GM10266 (cell line): ENCODE results near the gene SNAI1.

Source experiments
- DNase-seq: peaks from one replicate; pipeline ENCODE4 v3.0.0; 2012; ENCODE audit errors: extremely low spot score
- TF ChIP-seq, protein P1 (sequence below): IDR thresholded peaks from 2 replicates; pipeline ENCODE4 v1.5.1; 2012; ENCODE audit warnings: mild to moderate bottlenecking, low read depth; ENCODE audit not compliant: control insufficient read depth, insufficient read depth; ENCODE audit errors: missing control alignments

Gene SNAI1

DNA sequence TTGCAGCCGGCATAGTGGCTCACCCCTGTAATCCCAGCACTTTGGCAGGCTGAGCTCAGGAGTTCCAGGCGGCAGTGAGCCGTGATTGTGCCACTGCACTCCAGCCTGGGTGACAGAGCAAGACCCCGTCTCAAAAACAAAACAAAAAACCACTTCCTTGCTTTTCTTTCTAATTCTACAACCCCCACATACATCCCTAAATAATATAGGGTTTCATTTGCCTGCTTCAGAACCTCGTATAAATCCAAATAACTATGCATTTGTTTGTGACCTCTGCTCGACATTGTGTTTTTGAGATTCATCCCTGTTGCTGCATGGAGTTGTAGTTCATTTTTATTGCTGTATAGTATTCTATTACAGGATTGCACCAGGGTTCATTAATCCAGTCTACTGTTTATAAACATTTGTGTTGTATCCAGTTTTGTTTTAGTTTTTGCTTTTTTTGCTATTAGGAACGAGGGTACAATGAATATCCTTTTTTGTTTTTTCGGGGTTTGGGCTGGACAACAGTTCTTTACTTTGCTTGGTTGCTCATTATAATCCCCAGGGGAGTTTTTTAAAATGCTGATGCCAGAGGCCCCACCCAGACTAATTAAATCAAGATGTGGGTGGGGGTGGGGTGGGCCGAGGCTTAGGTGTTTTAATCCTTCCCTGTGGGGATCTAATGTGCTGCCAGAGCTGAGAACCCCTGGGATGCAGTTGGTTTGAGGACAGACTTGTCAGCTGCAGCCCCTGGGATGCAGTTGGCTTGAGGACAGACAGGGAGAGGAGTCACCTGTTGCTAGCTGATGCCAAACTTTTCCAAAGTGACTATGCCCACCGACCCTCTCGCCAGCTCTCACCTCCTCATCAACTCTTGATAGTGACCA lies 2.4 kb upstream of the SNAI1 start:
- DNase-seq, result no peak
- TF ChIP-seq, protein P1, sequence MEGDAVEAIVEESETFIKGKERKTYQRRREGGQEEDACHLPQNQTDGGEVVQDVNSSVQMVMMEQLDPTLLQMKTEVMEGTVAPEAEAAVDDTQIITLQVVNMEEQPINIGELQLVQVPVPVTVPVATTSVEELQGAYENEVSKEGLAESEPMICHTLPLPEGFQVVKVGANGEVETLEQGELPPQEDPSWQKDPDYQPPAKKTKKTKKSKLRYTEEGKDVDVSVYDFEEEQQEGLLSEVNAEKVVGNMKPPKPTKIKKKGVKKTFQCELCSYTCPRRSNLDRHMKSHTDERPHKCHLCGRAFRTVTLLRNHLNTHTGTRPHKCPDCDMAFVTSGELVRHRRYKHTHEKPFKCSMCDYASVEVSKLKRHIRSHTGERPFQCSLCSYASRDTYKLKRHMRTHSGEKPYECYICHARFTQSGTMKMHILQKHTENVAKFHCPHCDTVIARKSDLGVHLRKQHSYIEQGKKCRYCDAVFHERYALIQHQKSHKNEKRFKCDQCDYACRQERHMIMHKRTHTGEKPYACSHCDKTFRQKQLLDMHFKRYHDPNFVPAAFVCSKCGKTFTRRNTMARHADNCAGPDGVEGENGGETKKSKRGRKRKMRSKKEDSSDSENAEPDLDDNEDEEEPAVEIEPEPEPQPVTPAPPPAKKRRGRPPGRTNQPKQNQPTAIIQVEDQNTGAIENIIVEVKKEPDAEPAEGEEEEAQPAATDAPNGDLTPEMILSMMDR, result no peak

DNA sequence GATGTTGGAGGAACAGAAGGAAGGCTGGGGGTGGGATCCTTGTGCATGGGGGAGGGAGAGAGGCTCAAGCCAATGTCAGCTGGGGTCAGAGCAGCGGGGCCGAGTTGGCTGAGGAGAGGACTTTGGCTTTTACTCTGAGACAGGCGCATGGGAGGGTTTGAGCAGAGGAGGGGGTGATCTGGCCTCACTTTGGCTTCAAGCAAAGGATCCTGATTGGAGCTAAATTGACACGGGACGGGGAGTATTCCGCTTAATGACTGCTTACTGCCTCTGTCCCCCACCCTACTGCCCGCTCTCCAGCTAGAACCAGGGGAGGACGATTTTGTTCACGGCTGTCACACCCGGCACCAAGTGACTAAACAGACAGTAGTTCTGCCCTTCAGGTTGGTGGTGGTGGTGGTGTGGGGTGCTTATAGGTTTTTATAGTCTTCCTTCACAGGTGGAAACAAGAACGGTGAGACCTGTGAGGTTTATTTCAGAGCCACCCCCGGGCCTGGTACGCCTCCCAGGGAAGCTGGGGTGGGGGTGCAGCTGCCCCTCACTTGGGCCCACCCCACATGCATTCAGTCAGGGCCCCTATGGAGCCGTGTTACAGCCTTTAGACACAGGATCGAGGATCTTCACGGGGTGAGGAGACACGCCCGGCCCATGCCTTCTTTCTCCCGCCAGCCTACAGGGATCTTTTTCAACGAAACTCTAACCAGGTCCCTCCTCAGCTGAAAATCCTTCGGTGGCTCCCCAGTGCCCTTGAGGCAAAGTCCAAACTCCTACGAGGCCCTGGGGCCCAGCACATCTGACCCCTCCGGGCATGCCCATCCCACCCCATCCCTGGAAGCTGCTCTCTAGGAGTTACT lies 1.3 kb upstream of the SNAI1 start:
- DNase-seq, result no peak
- TF ChIP-seq, protein P1, result no peak

DNA sequence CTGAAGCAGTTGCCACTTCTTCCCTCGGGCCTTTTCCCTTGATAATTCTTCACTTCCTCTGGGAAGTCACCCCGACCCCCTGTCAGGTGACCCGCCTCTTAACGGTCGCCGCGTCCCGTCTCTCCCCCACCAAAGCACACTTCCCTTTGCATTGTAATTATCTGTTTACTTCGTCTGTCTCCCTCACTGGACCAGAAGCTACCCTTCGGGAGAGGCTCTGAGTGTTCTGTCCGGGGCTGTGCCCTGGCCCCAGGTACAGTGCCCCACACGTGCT lies 771 bp upstream of the SNAI1 start:
- DNase-seq, result peak; percentile 27
- TF ChIP-seq, protein P1, result no peak

DNA sequence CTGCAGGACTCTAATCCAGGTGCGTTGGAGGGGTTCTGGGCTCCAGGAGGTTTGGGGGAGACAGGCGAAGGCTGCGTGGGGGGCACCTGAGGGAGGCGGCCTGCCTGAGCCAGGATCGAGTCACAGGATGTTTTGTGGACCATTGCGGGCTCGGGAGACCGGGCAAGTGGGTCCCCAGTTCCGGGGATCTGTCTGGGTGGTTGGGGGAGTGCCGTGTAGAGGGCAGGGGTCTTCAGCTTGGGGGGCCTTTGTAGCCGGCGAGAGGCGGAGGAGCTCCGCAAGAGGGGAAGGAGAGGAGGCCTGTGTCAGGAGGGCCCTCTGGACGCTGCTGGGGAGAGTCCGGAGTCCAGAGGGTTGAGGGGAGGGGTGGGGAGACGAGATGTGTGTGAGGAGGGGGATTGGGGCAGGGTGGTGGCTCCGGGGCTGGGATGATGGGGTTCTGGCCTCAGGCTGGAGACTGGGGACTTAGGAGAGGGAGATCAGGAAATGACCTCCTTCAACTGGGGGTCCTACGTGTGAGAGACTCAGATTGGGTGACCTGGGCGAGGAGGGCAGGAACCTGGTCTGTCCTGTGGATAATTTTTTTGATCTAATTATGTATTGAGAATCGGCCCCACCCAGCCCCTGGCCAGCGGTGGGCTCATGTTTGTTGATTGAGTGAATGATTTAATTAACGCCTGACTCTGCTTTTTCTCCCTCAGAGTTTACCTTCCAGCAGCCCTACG lies 505 bp downstream of the SNAI1 start:
- DNase-seq, result no peak
- TF ChIP-seq, protein P1, result no peak

DNA sequence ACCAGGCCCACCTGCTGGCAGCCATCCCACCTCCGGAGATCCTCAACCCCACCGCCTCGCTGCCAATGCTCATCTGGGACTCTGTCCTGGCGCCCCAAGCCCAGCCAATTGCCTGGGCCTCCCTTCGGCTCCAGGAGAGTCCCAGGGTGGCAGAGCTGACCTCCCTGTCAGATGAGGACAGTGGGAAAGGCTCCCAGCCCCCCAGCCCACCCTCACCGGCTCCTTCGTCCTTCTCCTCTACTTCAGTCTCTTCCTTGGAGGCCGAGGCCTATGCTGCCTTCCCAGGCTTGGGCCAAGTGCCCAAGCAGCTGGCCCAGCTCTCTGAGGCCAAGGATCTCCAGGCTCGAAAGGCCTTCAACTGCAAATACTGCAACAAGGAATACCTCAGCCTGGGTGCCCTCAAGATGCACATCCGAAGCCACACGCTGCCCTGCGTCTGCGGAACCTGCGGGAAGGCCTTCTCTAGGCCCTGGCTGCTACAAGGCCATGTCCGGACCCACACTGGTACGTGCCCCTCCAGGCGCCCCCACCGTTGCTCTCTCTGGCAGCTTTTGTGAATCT lies 1.1 kb downstream of the SNAI1 start:
- no peak for DNase-seq
- TF ChIP-seq, protein P1, result no peak

DNA sequence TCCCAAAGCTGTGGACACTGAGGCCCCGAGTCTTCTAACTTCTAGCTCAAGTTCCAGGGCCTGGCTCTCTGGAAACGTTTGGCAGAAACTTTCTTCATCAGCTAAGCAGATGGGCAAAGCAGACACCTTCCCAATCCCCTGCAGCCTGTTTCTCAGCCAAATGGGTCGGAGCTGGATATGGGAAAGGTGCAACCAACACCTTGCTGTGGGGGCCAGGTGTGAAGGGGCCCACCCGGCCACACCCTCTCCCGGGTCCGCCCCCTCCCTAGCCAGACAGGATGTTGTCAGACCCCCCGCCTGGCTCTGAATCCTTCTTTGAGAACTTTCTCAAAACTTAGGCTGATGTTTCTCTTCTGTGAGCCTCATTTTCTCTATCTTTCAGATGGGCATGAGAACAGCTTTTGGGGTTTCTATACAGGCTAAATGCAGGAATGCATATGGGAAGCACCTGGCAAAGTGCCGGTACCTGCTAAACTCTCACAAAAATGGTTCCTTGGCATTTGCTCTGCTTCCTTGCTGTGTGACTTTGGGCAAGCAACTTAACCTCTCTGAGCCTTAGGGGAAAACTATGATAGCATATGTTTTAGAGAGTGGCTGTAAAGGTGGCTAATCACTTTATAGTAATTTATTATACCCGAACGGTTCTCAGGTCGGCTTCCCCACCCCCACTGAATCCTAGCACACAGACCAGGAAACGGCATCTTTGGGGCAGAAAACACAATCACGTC lies 1.8 kb downstream of the SNAI1 start:
- TF ChIP-seq, protein P1, result no peak
- DNase-seq, result no peak
